HepG2 (cell line): ENCODE measurements around the gene SLC39A8. TPM values are rescaled to one million over a fixed set of nuclear protein-coding genes. Genes with fewer than 3 reads are reported as not detected.

Source experiments
- ARID2 ChIP-seq: sonication (generic); formaldehyde crosslinking; IDR thresholded peaks from 2 replicates; pipeline ENCODE4 v1.8.1; 2022; ENCODE audit warnings: mild to moderate bottlenecking, missing genetic modification reagents, borderline replicate concordance
- EHMT2 ChIP-seq: fragments of 200-600 bp; sonication (generic); IDR thresholded peaks from 2 replicates; pipeline ENCODE4 v1.7.0; 2017; ENCODE audit warnings: antibody characterized with exemption, low read depth, low read length, borderline replicate concordance
- IRF1 ChIP-seq: sonication (generic); formaldehyde crosslinking; IDR thresholded peaks from 2 replicates; pipeline ENCODE4 v1.4.0; 2020; ENCODE audit warnings: low read depth, mild to moderate bottlenecking, missing genetic modification reagents
- NAIF1 ChIP-seq: sonication (generic); formaldehyde crosslinking; IDR thresholded peaks from 2 replicates; pipeline ENCODE4 v1.5.0; 2020; ENCODE audit warnings: mild to moderate bottlenecking, missing genetic modification reagents, borderline replicate concordance
- SMARCE1 ChIP-seq: fragments of 450-650 bp; IDR thresholded peaks from 2 replicates; pipeline ENCODE4 v1.6.1; 2017; ENCODE audit warnings: borderline replicate concordance
- ZC3H13 ChIP-seq: sonication (generic); formaldehyde crosslinking; IDR thresholded peaks from 2 replicates; pipeline ENCODE4 v1.8.1; 2023; ENCODE audit warnings: mild to moderate bottlenecking, missing genetic modification reagents, moderate library complexity
- ZNF407 ChIP-seq: sonication (generic); formaldehyde crosslinking; IDR thresholded peaks from one replicate; pipeline ENCODE4 v1.5.1; 2020; ENCODE audit warnings: mild to moderate bottlenecking, missing genetic modification reagents; ENCODE audit errors: not compliant biosample characterization
- ZNF501 ChIP-seq: sonication (generic); formaldehyde crosslinking; IDR thresholded peaks from 2 replicates; pipeline ENCODE4 v1.5.1; 2020; ENCODE audit warnings: mild to moderate bottlenecking, moderate library complexity, missing genetic modification reagents
- ZNF556 ChIP-seq: sonication (generic); formaldehyde crosslinking; IDR thresholded peaks from 2 replicates; pipeline ENCODE4 v1.4.0; 2020; ENCODE audit warnings: mild to moderate bottlenecking, missing genetic modification reagents, borderline replicate concordance
- polyA plus RNA-seq, 8 experiments: library from polyadenylated mRNA; depleted of rRNA in 3 of 8; stranded (reverse) in 7 of 8; unstranded in 1 of 8; fragments of >200 nt; fragmentation: Illumina TruSeq in 4 of 8; extraction: Trizol in 4 of 8; gene quantifications; 2 replicates each; pipeline versions ENCODE4 v1.2.1 to v1.2.3, GENCODE V29; 2011 to 2016; ENCODE audit warnings: low read depth in 4 of 8, missing spikeins in 1 of 8, mixed read lengths in 1 of 8; ENCODE audit not compliant: insufficient read depth in 1 of 8
- total RNA-seq, 5 experiments: library from RNA; depleted of rRNA; stranded (reverse); fragments of >200 nt; fragmentation: Illumina TruSeq; extraction: Trizol; gene quantifications; 2 replicates each; pipeline ENCODE4 v1.2.3, GENCODE V29; 2016; ENCODE audit warnings: low read depth in 1 of 5
- TF ChIP-seq, protein P1 (sequence below): sonication (generic); formaldehyde crosslinking; IDR thresholded peaks from 2 replicates; pipeline ENCODE4 v1.4.0; 2020; ENCODE audit warnings: mild to moderate bottlenecking, low read depth, missing genetic modification reagents

SLC39A8 gene
- total and polyA plus RNA-seq, 2 of the 13 experiments (the other 11 are each of a cell fraction or from before 2014, with no cell fraction given), result 0.22 to 0.38 TPM

DNA sequence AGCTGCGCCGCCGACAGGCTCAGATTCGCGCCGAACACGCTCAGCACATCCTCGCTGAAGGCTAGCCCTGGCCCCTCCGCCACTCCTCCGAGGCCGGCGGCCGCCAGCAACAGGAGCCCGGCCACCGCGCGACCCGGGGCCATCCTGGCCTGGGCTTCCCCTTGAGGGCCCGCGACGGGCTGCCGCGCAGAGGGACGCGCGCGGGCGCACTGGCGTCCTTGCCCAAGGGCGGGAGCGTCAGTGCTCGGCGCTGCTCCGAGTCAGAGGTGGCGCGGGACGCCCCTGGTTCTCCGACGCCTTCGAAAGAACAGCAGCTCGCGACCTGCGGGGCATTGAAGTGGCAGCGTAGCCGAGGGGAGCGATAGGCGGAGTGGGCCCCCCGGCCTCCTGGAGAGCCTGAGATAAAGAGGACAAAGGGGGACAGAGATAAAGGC, 745 bp downstream of the SLC39A8 start (continued):
- no peak for TF ChIP-seq ZNF407 (CRISPR knock-in tag)
- TF ChIP-seq EHMT2, result no peak
- TF ChIP-seq IRF1, result no peak
- TF ChIP-seq ZNF556 (CRISPR knock-in tag), result no peak
- TF ChIP-seq NAIF1 (CRISPR knock-in tag), result no peak
- no peak for TF ChIP-seq ARID2 (CRISPR knock-in tag)
- TF ChIP-seq ZNF501 (CRISPR knock-in tag), result no peak; the same call in 1 of the 2 replicates
- TF ChIP-seq SMARCE1, result no peak
- no peak; the same call in 1 of the 2 replicates for TF ChIP-seq ZC3H13
- TF ChIP-seq, protein P1, sequence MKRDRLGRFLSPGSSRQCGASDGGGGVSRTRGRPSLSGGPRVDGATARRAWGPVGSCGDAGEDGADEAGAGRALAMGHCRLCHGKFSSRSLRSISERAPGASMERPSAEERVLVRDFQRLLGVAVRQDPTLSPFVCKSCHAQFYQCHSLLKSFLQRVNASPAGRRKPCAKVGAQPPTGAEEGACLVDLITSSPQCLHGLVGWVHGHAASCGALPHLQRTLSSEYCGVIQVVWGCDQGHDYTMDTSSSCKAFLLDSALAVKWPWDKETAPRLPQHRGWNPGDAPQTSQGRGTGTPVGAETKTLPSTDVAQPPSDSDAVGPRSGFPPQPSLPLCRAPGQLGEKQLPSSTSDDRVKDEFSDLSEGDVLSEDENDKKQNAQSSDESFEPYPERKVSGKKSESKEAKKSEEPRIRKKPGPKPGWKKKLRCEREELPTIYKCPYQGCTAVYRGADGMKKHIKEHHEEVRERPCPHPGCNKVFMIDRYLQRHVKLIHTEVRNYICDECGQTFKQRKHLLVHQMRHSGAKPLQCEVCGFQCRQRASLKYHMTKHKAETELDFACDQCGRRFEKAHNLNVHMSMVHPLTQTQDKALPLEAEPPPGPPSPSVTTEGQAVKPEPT (CRISPR knock-in tag), result no peak
